ENCODE data around the gene SAMD11.
A peak's percentile ranks its signal among the peaks of the same experiment; 100 is the strongest.
"Not testable (repeated sequence)": the region's sequence is repeated elsewhere in the genome, so short reads cannot be mapped to it uniquely, and the experiment has no call there.

Gene SAMD11

DNA sequence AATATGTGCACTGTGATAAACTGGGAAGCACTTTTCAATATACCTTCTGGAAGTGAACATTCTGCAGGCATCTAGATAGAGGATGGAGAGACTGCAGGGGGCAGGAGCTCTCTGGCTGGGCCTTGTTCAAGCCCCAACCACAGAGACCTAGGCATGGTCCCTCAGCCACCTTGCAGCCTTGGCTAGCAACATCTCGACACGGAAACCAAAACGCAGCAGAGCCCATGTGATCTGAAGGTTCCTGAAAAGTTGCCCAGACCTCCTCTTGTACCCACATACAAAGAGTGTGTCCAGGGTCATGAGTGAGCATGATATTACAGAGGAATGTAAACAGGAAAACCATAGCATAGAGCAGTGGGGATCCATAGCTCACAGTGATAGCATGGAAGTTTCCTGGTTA, 33.1 kb upstream of the SAMD11 start:
- TF ChIP-seq CTCF (IDR thresholded peaks at IDR 0.05; ENCODE audit: extremely low read depth, missing control alignments): no peak
- no peak for DNase-seq (ENCODE audit: low spot score)

DNA sequence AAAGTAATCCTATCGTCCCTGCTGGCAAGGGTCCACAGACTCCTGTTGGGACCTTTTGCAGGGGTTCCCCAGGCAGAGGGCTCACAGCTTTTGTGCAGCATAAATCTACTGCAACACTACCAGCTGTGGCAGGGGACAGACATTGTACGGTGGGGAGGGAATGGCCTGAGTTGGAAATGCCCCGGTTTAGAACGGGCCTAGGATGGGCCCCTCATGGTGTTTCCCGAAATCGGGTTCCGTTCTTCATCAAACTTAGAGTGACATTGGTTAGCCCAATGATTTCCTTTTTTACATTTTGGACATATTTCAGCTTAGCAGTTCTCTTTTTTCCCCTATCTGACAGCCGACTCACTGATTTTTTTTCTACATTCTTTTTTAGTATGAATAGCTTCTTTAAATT, 26.5 kb upstream of the SAMD11 start:
- TF ChIP-seq CTCF (IDR thresholded peaks at IDR 0.05; ENCODE audit: extremely low read depth, missing control alignments): no peak
- no peak for DNase-seq (ENCODE audit: low spot score)

GRCh38 chr1:897951-898350, 25.8 kb upstream of the SAMD11 start:
- not testable (repeated sequence) for DNase-seq (ENCODE audit: low spot score)

DNA sequence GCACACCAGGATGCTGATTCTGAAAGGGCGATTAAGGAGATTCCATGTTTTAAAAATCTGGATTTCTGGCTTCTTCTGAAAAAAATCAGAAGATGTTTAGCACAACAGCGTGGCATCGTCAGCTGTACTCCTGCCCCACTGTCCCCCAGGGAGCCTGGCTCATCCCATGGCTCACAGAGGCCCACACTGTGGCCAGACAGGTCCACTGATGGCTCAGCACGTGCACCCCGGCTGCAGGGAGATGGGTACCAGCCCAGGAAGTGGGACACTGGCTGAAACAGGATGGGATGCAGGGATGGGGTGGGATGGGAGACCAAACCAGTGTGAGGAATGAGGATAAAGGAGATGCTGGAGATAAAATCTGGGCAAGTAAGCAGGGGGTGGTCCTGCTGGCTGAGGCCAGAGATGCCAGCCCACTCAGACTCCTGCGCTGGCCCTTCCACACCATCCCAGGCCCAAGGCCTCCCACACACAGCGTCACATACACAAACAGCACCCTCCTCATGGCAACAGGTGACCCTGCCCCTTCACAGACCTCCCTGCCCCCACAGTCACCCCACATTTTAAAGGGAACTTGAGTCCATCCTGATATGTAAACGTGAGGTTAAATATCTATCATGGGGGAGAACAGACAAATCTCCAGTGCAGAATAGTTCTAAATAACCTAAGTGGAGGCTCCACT, 23.9 kb upstream of the SAMD11 start:
- DNase-seq (ENCODE audit: low spot score): peak; percentile 4
- TF ChIP-seq CTCF (IDR thresholded peaks at IDR 0.05; ENCODE audit: extremely low read depth, missing control alignments): no peak

DNA sequence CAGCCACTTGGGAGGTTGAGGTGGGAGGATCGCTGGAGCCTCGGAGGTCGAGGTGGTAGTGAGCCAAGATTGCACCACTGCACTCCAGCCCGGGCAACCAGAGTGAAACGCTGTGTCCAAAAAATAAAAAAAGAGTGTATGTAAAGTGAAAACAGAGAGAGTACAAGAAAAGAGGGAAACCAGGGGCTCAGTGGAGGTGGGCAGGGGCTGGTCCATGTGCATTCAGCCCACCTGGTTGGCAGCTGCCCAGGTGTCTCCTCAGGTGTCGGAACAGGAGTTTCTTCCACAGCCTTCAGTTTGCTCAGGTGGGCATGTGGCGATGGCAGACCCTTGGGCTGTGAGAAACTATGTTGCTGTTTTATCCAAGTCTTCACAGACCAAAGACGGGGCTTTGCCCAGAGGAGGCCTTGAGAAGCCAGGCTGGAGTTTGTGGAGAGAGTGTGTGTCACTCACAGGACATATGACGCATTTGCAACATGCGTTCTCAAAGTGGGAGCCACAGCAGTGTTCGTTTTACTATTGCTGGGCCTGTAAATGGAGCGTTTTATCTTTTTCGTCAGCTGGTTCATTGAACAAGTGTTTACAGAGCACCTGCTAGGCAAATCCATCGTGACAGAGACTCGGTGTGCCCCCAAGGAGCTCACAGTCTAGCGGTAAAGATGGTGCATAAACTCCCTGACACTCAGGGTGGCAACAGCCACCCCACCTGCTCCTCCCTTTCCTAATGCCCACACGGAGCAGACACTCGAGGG, 22.4 kb upstream of the SAMD11 start:
- no peak for DNase-seq (ENCODE audit: low spot score)
- TF ChIP-seq CTCF (IDR thresholded peaks at IDR 0.05; ENCODE audit: extremely low read depth, missing control alignments): no peak

DNA sequence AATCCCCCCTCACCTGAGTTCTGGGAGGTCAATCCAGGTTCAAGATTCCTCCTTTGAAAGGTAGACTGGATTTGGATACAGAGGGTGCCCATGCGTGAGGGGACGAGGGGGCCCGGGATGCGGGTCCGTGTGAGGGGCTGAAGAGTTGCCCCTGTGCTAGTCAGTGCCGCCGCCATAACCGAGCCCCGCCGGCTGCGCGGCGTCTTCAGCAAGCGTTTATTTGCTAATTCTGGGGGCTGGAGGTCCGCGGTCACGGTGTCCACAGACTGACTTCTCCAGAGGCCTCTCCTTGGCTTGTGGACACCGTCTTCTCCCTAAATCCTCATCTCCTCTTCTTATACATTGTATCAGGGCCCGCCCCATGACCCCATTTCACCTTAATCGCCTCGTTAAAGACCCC, 20.9 kb upstream of the SAMD11 start:
- TF ChIP-seq CTCF (IDR thresholded peaks at IDR 0.05; ENCODE audit: extremely low read depth, missing control alignments): no peak
- no peak for DNase-seq (ENCODE audit: low spot score)

GRCh38 chr1:903305-903704, 20.4 kb upstream of the SAMD11 start:
- TF ChIP-seq CTCF (IDR thresholded peaks at IDR 0.05; ENCODE audit: extremely low read depth, missing control alignments): no peak
- peak; percentile 5 for DNase-seq (ENCODE audit: low spot score)

Data from GM20000 (cell line).